Hippocampal formation (tissue), 2 donors: ENCODE results near the gene RHBDD2.
"Not testable (repeated sequence)": the region's sequence is repeated elsewhere in the genome, so short reads cannot be mapped to it uniquely, and the experiment has no call there.

ENCODE experiments used
- DNase-seq, 2 donors: peaks; one replicate each; lab custom pipeline; 2025; lab: John Stamatoyannopoulos, UW

Gene RHBDD2

GRCh38 chr7:75889223-75889825, 10.5 kb downstream of the RHBDD2 start:
- DNase-seq = no peak

- no peak for DNase-seq
Observed at GRCh38 chr7:75889826-75890225, 11.0 kb downstream of the RHBDD2 start.

GRCh38 chr7:75891237-75891636, 12.4 kb downstream of the RHBDD2 start:
- DNase-seq = not testable (repeated sequence)

GRCh38 chr7:75891815-75892411, 13.1 kb downstream of the RHBDD2 start:
- DNase-seq = no peak

GRCh38 chr7:75892634-75893272, 13.9 kb downstream of the RHBDD2 start:
- no peak for DNase-seq

- no peak for DNase-seq
Observed at GRCh38 chr7:75896803-75897327, 18.0 kb downstream of the RHBDD2 start.

- no peak for DNase-seq
Observed at GRCh38 chr7:75900617-75901315, 21.9 kb downstream of the RHBDD2 start.

GRCh38 chr7:75905785-75906604, 27.2 kb downstream of the RHBDD2 start:
- peak; percentile 37 to 58 for DNase-seq

- no peak for DNase-seq
Observed at GRCh38 chr7:75906991-75907667, 28.3 kb downstream of the RHBDD2 start.

- not testable (repeated sequence) for DNase-seq
Observed at GRCh38 chr7:75907668-75908039, 28.8 kb downstream of the RHBDD2 start.

GRCh38 chr7:75909521-75910132, 30.8 kb downstream of the RHBDD2 start:
- no peak for DNase-seq

GRCh38 chr7:75911186-75911585, 32.4 kb downstream of the RHBDD2 start:
- not testable (repeated sequence) for DNase-seq

- no peak for DNase-seq
Observed at GRCh38 chr7:75913437-75913836, 34.6 kb downstream of the RHBDD2 start.

GRCh38 chr7:75914169-75914654, 35.4 kb downstream of the RHBDD2 start:
- DNase-seq = no peak

- DNase-seq = peak; percentile 93 to 97
Observed at GRCh38 chr7:75914655-75915415, 36.0 kb downstream of the RHBDD2 start, which contains the start of gene POR. Gene POR, plus strand, starts transcription at chr7:75915155. Its CDS starts 38,847 bp downstream, at chr7:75954002.

- no peak for DNase-seq
Observed at GRCh38 chr7:75915416-75916156, 36.8 kb downstream of the RHBDD2 start.

- DNase-seq = no peak
Observed at GRCh38 chr7:75916259-75916658, 37.4 kb downstream of the RHBDD2 start.

- DNase-seq = no peak
Observed at GRCh38 chr7:75916685-75917634, 38.1 kb downstream of the RHBDD2 start.
